Activated CD4-positive, alpha-beta T cell treated with anti-CD3 and anti-CD28 coated beads for 1 hour (primary cell): ENCODE data around the gene OGFOD3.
"Not testable (repeated sequence)": the region's sequence is repeated elsewhere in the genome, so short reads cannot be mapped to it uniquely, and the experiment has no call there.

Experiments used
- DNase-seq: peaks from one replicate; pipeline ENCODE4 v3.0.0-alpha.2; 2020

The OGFOD3 gene

GRCh38 chr17:82432017-82432416 lies 13.6 kb upstream of the OGFOD3 start:
- DNase-seq, result no peak

- no peak for DNase-seq
Measured at GRCh38 chr17:82429824-82430223, 11.4 kb upstream of the OGFOD3 start.

- no peak for DNase-seq
Measured at GRCh38 chr17:82428546-82428945, 10.2 kb upstream of the OGFOD3 start.

- no peak for DNase-seq
Measured at GRCh38 chr17:82424863-82425159, 6.4 kb upstream of the OGFOD3 start.

- DNase-seq, result no peak
Measured at GRCh38 chr17:82424001-82424862, 5.8 kb upstream of the OGFOD3 start.

- no peak for DNase-seq
Measured at GRCh38 chr17:82419540-82419939, 1.2 kb upstream of the OGFOD3 start.

- no peak for DNase-seq
Measured at GRCh38 chr17:82416771-82417170, 1.6 kb downstream of the OGFOD3 start.

GRCh38 chr17:82416264-82416663 lies 2.1 kb downstream of the OGFOD3 start:
- no peak for DNase-seq

GRCh38 chr17:82415786-82416185 lies 2.6 kb downstream of the OGFOD3 start:
- DNase-seq, result no peak

- no peak for DNase-seq
Measured at GRCh38 chr17:82415336-82415735, 3.0 kb downstream of the OGFOD3 start.

GRCh38 chr17:82414548-82415281 lies 3.7 kb downstream of the OGFOD3 start:
- DNase-seq, result peak; percentile 63

- DNase-seq, result no peak
Measured at GRCh38 chr17:82412535-82413520, 5.6 kb downstream of the OGFOD3 start.

GRCh38 chr17:82412081-82412480 lies 6.3 kb downstream of the OGFOD3 start:
- not testable (repeated sequence) for DNase-seq

GRCh38 chr17:82411396-82412053 lies 6.9 kb downstream of the OGFOD3 start:
- DNase-seq, result no peak

- DNase-seq, result no peak
Measured at GRCh38 chr17:82410014-82410716, 8.2 kb downstream of the OGFOD3 start.

- DNase-seq, result no peak
Measured at GRCh38 chr17:82408938-82409318, 9.5 kb downstream of the OGFOD3 start.

GRCh38 chr17:82408288-82408937 lies 10.0 kb downstream of the OGFOD3 start:
- DNase-seq, result no peak

- no peak for DNase-seq
Measured at GRCh38 chr17:82407255-82407654, 11.1 kb downstream of the OGFOD3 start.

- DNase-seq, result no peak
Measured at GRCh38 chr17:82406131-82406671, 12.2 kb downstream of the OGFOD3 start.

- no peak for DNase-seq
Measured at GRCh38 chr17:82405051-82405450, 13.3 kb downstream of the OGFOD3 start.
